Ishikawa (cell line): ENCODE data around the gene SLC37A1.

Experiments used
- CEBPB ChIP-seq: IDR thresholded peaks from 2 replicates; pipeline ENCODE4 v1.6.1; 2012
- CREB1 ChIP-seq: IDR thresholded peaks from 2 replicates; pipeline ENCODE4 v1.6.1; 2012; ENCODE audit warnings: low read depth
- EGR1 ChIP-seq: IDR thresholded peaks from 2 replicates; pipeline ENCODE4 v1.6.1; 2012
- EP300 ChIP-seq: IDR thresholded peaks from 2 replicates; pipeline ENCODE4 v1.6.1; 2012; ENCODE audit warnings: borderline replicate concordance
- FOXM1 ChIP-seq: IDR thresholded peaks from 2 replicates; pipeline ENCODE4 v1.6.1; 2012; ENCODE audit warnings: low read depth, borderline replicate concordance
- NFIC ChIP-seq: IDR thresholded peaks from 2 replicates; pipeline ENCODE4 v1.6.1; 2012
- RAD21 ChIP-seq: IDR thresholded peaks from 2 replicates; pipeline ENCODE4 v1.6.1; 2012; ENCODE audit warnings: low read depth
- REST ChIP-seq: IDR thresholded peaks from 2 replicates; pipeline ENCODE4 v1.6.1; 2012; ENCODE audit warnings: low read depth, mild to moderate bottlenecking
- TAF1 ChIP-seq: IDR thresholded peaks from 2 replicates; pipeline ENCODE4 v1.6.1; 2012; ENCODE audit warnings: low read depth, mild to moderate bottlenecking
- TCF12 ChIP-seq: IDR thresholded peaks from 2 replicates; pipeline ENCODE4 v1.6.1; 2012; ENCODE audit warnings: low read depth
- TEAD4 ChIP-seq: IDR thresholded peaks from 2 replicates; pipeline ENCODE4 v1.6.1; 2012
- YY1 ChIP-seq: IDR thresholded peaks from 2 replicates; pipeline ENCODE4 v1.6.1; 2012; ENCODE audit warnings: low read depth
- ZBTB7A ChIP-seq: IDR thresholded peaks from 2 replicates; pipeline ENCODE4 v1.6.1; 2012; ENCODE audit warnings: low read depth
- TF ChIP-seq, protein P1 (sequence below): IDR thresholded peaks from 2 replicates; pipeline ENCODE4 v1.6.1; 2012
- TF ChIP-seq, protein P2 (sequence below): IDR thresholded peaks from 2 replicates; pipeline ENCODE4 v1.6.1; 2012

SLC37A1 gene

GRCh38 chr21:42617486-42617885 lies 103.8 kb downstream of the SLC37A1 start:
- no peak for TF ChIP-seq RAD21
- TF ChIP-seq ZBTB7A: no peak
- no peak for TF ChIP-seq TAF1
- no peak for TF ChIP-seq TCF12
- TF ChIP-seq YY1: no peak
- no peak for TF ChIP-seq REST
- no peak for TF ChIP-seq CREB1
- no peak for TF ChIP-seq NFIC
- TF ChIP-seq, protein P1, sequence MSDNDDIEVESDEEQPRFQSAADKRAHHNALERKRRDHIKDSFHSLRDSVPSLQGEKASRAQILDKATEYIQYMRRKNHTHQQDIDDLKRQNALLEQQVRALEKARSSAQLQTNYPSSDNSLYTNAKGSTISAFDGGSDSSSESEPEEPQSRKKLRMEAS: no peak
- no peak for TF ChIP-seq EGR1
- TF ChIP-seq, protein P2, sequence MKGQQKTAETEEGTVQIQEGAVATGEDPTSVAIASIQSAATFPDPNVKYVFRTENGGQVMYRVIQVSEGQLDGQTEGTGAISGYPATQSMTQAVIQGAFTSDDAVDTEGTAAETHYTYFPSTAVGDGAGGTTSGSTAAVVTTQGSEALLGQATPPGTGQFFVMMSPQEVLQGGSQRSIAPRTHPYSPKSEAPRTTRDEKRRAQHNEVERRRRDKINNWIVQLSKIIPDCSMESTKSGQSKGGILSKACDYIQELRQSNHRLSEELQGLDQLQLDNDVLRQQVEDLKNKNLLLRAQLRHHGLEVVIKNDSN: no peak
- TF ChIP-seq FOXM1: no peak
- no peak for TF ChIP-seq TEAD4
- TF ChIP-seq EP300: no peak
- TF ChIP-seq CEBPB: no peak

GRCh38 chr21:42618707-42619102 lies 105.1 kb downstream of the SLC37A1 start:
- TF ChIP-seq TAF1 (no peak), RAD21 (peak; percentile 49)

DNA sequence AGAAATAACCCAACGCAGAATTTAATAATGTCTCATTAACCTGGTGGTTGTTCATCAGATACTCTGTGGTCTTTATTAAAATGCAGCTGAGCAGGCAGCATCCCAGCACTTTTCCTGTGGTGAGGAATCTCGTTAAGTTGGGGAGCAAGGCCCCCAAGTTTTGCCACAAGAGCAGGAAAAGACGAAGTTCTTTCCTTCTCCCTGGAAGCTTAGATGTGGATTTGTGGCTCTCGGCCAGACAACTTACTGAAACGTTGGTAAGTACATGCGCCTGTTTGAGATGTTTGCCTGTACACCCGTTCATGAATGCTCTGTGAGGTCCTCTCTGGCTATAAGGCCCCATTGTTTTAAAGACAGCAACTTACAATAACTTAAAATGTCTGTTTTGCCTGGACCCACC lies 105.5 kb downstream of the SLC37A1 start:
- TF ChIP-seq EP300: no peak

DNA sequence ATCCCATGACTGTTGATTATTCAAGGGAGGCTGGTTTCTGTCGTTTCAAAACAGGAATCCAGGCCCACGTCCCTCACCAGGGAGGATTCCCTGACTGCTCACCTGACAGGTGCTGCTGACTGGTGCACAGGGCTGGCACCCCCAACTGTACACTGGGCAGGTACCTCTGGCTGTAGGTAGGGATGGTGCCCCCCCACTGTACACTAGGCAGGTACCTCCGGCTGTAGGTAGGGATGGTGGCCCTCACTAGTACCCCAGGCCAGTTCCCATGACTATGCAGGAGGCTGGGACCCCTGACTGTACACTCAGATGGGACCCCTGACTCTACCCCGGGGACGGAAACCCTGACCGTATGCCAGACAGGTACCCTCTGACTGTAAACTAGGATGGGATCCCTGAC lies 106.2 kb downstream of the SLC37A1 start:
- TF ChIP-seq NFIC (no peak), REST (no peak), TCF12 (no peak), RAD21 (no peak), EP300 (no peak), EGR1 (no peak), ZBTB7A (no peak), CEBPB (no peak), TAF1 (no peak), CREB1 (no peak), FOXM1 (no peak)
- TF ChIP-seq, protein P2: no peak

DNA sequence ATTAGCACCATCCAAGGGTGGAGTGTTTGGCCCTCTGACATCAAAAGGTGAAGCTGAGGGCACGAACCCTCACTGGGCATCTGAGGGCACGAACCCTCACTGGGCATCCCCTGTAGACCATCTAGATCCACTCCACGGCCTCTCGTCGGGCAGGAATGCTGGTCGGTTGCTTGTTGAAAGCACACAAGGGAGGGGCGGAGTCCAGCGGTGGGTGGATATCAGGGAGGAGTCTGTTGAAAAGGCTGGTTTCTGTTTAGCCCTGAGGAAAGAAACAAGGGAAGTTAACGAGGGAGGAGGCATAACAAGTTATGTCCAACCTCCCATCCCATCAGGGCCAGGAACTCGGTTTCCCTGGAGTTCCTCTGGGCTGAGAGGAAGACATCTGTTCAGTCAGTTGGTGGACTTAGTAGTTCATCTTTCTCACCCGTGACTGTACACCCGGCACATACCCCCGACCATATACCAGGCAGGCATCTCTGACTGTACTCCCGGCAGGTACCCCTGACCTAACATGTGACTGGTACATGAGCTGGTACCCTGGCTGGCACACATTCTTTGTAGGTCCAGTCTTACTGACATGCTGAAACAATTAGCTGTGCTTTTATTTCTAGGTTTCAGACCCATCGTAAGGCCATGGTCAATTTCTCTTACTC lies 107.6 kb downstream of the SLC37A1 start:
- TF ChIP-seq YY1 (no peak), TEAD4 (no peak), RAD21 (no peak), CREB1 (no peak), NFIC (no peak), ZBTB7A (no peak), EP300 (no peak), FOXM1 (no peak), TCF12 (no peak), TAF1 (no peak), REST (no peak)
- TF ChIP-seq, protein P2: no peak
- TF ChIP-seq, protein P1: no peak
